ENCODE data around the gene EPN2. TPM values are rescaled to one million over a fixed set of nuclear protein-coding genes. Genes with fewer than 3 reads are reported as not detected.

The EPN2 gene
- total and polyA plus RNA-seq, 10 of the 15 experiments (the other 5 are each of a cell fraction or from before 2014, with no cell fraction given) = 0.26 to 8.4 (median 4.7) TPM

DNA sequence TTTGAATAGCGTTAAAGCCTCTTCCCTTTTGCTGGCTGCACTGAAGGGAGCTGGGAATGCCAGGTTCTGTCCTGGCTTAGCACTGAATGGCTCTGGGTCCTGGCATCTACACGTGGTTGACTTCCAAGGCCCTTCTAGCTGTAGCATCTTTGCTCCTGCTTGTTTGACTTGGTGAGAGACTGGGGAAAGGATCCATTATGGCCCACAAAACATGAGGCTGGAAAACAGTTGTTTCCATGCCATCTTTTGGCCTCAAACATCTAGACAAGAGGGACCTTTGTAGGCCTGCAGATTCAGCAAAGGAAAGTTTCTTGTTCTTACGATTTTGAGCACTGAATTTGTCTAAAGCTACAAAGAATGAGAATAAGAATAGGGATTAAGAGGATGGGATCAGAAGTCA, 32.5 kb downstream of the EPN2 start:
- RAD21 ChIA-PET (ENCODE audit: unreplicated experiment) = interaction anchor here (0.6 kb wide), 1 partner anchor 25 kb away, joined by 4 read pairs; no protein-coding TSS in a partner anchor
- in situ Hi-C loops (cut with MboI) = no loop called here
- CTCF ChIA-PET = interaction anchor here (0.7 to 1.0 kb wide), 2 partner anchors 13 to 31 kb away, joined by 3 to 4 read pairs; no protein-coding TSS in a partner anchor
- no TSS peak for BruUV-seq (replicated peaks)
- no peaks in the 10 kb centered on the region for H3K9me3 ChIP-seq (replicated peaks; ENCODE audit: control insufficient read depth, insufficient read depth, low read length)
- no peaks in the 10 kb centered on the region for H3K27me3 ChIP-seq (replicated peaks in 1 of 2; ENCODE audit: control insufficient read depth in 2 of 2, insufficient read depth in 2 of 2, low read length in 1 of 2)
- ATAC-seq (no peak), FAIRE-seq (no peak), DNase-seq (ENCODE audit: low read depth, low spot score) (no peak)
- WGBS (ENCODE audit: insufficient coverage, insufficient replicate concordance, low lambda C conversion rate, missing lambda C conversion rate) = 24% methylated on average over 3 of the region's 3 CpGs
- H3K79me2 ChIP-seq (ENCODE audit: control insufficient read depth, insufficient read depth, low read length) = no peaks in the 10 kb centered on the region
- POLR2A ChIA-PET = interaction anchor here (0.8 to 2.1 kb wide), 2 partner anchors 13 to 37 kb away, joined by 3 to 6 read pairs; no protein-coding TSS in a partner anchor
- H3K4me3 ChIP-seq = no peak overlapping the region
- intact Hi-C loops (cut with micrococcal nuclease; ENCODE audit: unreplicated experiment) = no loop called here
- H3K27ac ChIP-seq (ENCODE audit: control insufficient read depth, insufficient read depth) = no peak overlapping the region
- H3K4me2 ChIP-seq (ENCODE audit: control insufficient read depth, insufficient read depth) = no peak overlapping the region
- SMC1A ChIA-PET (ENCODE audit: uncharacterized antibody, unreplicated experiment) = interaction anchor here (1.0 kb wide), 1 partner anchor 15 kb away, joined by 3 read pairs; no protein-coding TSS in a partner anchor
- no peaks in the 10 kb centered on the region for H3K36me3 ChIP-seq (ENCODE audit: control insufficient read depth in 2 of 2, insufficient read depth in 2 of 2, low read length in 1 of 2)
- peaks cover 18% of the 10 kb centered on the region for H3K4me1 ChIP-seq (ENCODE audit: control insufficient read depth, insufficient read depth, low read length)
- no peak overlapping the region for H2AFZ ChIP-seq (ENCODE audit: control insufficient read depth, low read depth, low read length)
- no peaks in the 10 kb centered on the region for H4K20me1 ChIP-seq (ENCODE audit: control insufficient read depth, insufficient read depth)
- H3K9ac ChIP-seq (ENCODE audit: control insufficient read depth, insufficient read depth, low read length) = no peak overlapping the region
- no peak for TF ChIP-seq ZNF274 (IDR thresholded peaks at IDR 0.05; ENCODE audit: insufficient read depth, insufficient read length)
- TF ChIP-seq, protein P1, sequence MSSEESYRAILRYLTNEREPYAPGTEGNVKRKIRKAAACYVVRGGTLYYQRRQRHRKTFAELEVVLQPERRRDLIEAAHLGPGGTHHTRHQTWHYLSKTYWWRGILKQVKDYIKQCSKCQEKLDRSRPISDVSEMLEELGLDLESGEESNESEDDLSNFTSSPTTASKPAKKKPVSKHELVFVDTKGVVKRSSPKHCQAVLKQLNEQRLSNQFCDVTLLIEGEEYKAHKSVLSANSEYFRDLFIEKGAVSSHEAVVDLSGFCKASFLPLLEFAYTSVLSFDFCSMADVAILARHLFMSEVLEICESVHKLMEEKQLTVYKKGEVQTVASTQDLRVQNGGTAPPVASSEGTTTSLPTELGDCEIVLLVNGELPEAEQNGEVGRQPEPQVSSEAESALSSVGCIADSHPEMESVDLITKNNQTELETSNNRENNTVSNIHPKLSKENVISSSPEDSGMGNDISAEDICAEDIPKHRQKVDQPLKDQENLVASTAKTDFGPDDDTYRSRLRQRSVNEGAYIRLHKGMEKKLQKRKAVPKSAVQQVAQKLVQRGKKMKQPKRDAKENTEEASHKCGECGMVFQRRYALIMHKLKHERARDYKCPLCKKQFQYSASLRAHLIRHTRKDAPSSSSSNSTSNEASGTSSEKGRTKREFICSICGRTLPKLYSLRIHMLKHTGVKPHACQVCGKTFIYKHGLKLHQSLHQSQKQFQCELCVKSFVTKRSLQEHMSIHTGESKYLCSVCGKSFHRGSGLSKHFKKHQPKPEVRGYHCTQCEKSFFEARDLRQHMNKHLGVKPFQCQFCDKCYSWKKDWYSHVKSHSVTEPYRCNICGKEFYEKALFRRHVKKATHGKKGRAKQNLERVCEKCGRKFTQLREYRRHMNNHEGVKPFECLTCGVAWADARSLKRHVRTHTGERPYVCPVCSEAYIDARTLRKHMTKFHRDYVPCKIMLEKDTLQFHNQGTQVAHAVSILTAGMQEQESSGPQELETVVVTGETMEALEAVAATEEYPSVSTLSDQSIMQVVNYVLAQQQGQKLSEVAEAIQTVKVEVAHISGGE (CRISPR knock-in tag; IDR thresholded peaks at IDR 0.05) = no peak
- no peak for TF ChIP-seq SMAD1 (IDR thresholded peaks at IDR 0.05; ENCODE audit: low read depth, partially characterized antibody)
- TF ChIP-seq EP300 (IDR thresholded peaks at IDR 0.05; ENCODE audit: borderline replicate concordance in 1 of 2, control insufficient read depth in 1 of 2, low read depth in 2 of 2, low read length in 2 of 2) = no peak
- no peak for TF ChIP-seq NR2F1 (conservative IDR thresholded peaks at IDR 0.05)
- TF ChIP-seq, protein P2, sequence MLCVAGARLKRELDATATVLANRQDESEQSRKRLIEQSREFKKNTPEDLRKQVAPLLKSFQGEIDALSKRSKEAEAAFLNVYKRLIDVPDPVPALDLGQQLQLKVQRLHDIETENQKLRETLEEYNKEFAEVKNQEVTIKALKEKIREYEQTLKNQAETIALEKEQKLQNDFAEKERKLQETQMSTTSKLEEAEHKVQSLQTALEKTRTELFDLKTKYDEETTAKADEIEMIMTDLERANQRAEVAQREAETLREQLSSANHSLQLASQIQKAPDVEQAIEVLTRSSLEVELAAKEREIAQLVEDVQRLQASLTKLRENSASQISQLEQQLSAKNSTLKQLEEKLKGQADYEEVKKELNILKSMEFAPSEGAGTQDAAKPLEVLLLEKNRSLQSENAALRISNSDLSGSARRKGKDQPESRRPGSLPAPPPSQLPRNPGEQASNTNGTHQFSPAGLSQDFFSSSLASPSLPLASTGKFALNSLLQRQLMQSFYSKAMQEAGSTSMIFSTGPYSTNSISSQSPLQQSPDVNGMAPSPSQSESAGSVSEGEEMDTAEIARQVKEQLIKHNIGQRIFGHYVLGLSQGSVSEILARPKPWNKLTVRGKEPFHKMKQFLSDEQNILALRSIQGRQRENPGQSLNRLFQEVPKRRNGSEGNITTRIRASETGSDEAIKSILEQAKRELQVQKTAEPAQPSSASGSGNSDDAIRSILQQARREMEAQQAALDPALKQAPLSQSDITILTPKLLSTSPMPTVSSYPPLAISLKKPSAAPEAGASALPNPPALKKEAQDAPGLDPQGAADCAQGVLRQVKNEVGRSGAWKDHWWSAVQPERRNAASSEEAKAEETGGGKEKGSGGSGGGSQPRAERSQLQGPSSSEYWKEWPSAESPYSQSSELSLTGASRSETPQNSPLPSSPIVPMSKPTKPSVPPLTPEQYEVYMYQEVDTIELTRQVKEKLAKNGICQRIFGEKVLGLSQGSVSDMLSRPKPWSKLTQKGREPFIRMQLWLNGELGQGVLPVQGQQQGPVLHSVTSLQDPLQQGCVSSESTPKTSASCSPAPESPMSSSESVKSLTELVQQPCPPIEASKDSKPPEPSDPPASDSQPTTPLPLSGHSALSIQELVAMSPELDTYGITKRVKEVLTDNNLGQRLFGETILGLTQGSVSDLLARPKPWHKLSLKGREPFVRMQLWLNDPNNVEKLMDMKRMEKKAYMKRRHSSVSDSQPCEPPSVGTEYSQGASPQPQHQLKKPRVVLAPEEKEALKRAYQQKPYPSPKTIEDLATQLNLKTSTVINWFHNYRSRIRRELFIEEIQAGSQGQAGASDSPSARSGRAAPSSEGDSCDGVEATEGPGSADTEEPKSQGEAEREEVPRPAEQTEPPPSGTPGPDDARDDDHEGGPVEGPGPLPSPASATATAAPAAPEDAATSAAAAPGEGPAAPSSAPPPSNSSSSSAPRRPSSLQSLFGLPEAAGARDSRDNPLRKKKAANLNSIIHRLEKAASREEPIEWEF (IDR thresholded peaks at IDR 0.05; ENCODE audit: insufficient replicate concordance, low read depth, low read length) = no peak
- TF ChIP-seq BRCA1 (IDR thresholded peaks at IDR 0.05; ENCODE audit: low read depth, low read length) = no peak
- no peak for TF ChIP-seq NFXL1 (IDR thresholded peaks at IDR 0.05; ENCODE audit: borderline replicate concordance)
- no peak for TF ChIP-seq CHD4 (IDR thresholded peaks at IDR 0.05)
- no peak for TF ChIP-seq RCOR1 (conservative IDR thresholded peaks at IDR 0.05; ENCODE audit: low read depth, low read length)
- no peak for TF ChIP-seq RAD21 (IDR thresholded peaks at IDR 0.05; ENCODE audit: insufficient read depth, low read depth, low read length)
- TF ChIP-seq RB1 (IDR thresholded peaks at IDR 0.05; ENCODE audit: borderline replicate concordance) = no peak
- no peak for TF ChIP-seq RBBP5 (conservative IDR thresholded peaks at IDR 0.05)
- TF ChIP-seq IKZF2 (IDR thresholded peaks at IDR 0.05) = no peak
- no peak for TF ChIP-seq CBFB (IDR thresholded peaks at IDR 0.05; ENCODE audit: low read depth)
- no peak for TF ChIP-seq SUPT20H (IDR thresholded peaks at IDR 0.05; ENCODE audit: borderline replicate concordance, control insufficient read depth, low read depth, low read length)

Data from GM12878 (cell line).